OCI-LY1 (cell line): ENCODE results near the gene PAX5.

Experiments
- H2AFZ ChIP-seq: fragments of 200-600 bp; sonication (generic), shearing (Covaris generic); 2 replicates; pipeline ENCODE4 v1.6.0; 2014; ENCODE audit warnings: antibody characterized with exemption, mild to moderate bottlenecking, low read length
- H3F3A ChIP-seq: fragments of 200-600 bp; sonication (generic), shearing (Covaris generic); 2 replicates; pipeline ENCODE4 v1.6.0; 2014; ENCODE audit warnings: mild to moderate bottlenecking, antibody characterized with exemption, low read length, moderate library complexity; ENCODE audit not compliant: insufficient read depth
- H3K27ac ChIP-seq: fragments of 200-600 bp; sonication (generic); 2 replicates; pipeline ENCODE4 v1.5.1; 2014; ENCODE audit warnings: low read length, mixed run types, mild to moderate bottlenecking, low read depth; ENCODE audit not compliant: poor library complexity, severe bottlenecking
- H3K27me3 ChIP-seq: fragments of 200-600 bp; sonication (generic); 2 replicates; pipeline ENCODE4 v1.6.0; 2014; ENCODE audit warnings: antibody characterized with exemption, mild to moderate bottlenecking, low read length, moderate library complexity; ENCODE audit not compliant: insufficient read depth
- H3K36me3 ChIP-seq: fragments of 200-600 bp; sonication (generic); 2 replicates; pipeline ENCODE4 v1.6.1; 2014; ENCODE audit warnings: mild to moderate bottlenecking, antibody characterized with exemption, low read length, moderate library complexity, mixed read lengths; ENCODE audit not compliant: insufficient read depth
- H3K4me1 ChIP-seq: fragments of 200-600 bp; sonication (generic); 2 replicates; pipeline ENCODE4 v1.5.1; 2014; ENCODE audit warnings: mild to moderate bottlenecking, low read length, moderate library complexity; ENCODE audit not compliant: insufficient read depth, severe bottlenecking
- H3K4me2 ChIP-seq: fragments of 200-600 bp; sonication (generic), shearing (Covaris generic); 2 replicates; pipeline ENCODE4 v1.6.1; 2014; ENCODE audit warnings: low read length
- H3K4me3 ChIP-seq: fragments of 200-600 bp; sonication (generic); 2 replicates; pipeline ENCODE4 v1.5.1; 2014; ENCODE audit warnings: low read length, low read depth, mild to moderate bottlenecking, mixed read lengths; ENCODE audit not compliant: poor library complexity, severe bottlenecking
- H3K79me2 ChIP-seq: fragments of 200-600 bp; shearing (Covaris generic); 2 replicates; pipeline ENCODE4 v1.6.1; 2016; ENCODE audit warnings: mixed run types, low read length, mixed read lengths; ENCODE audit not compliant: insufficient read depth
- H3K9ac ChIP-seq: fragments of 200-600 bp; sonication (generic), shearing (Covaris generic); 2 replicates; pipeline ENCODE4 v1.6.1; 2014; ENCODE audit warnings: mild to moderate bottlenecking, low read length, mixed read lengths
- H3K9me2 ChIP-seq: fragments of 200-600 bp; sonication (generic), shearing (Covaris generic); 2 replicates; pipeline ENCODE4 v1.6.1; 2014; ENCODE audit warnings: low read depth, mild to moderate bottlenecking, low read length, mixed read lengths
- H3K9me3 ChIP-seq: fragments of 200-600 bp; shearing (Covaris generic); 2 replicates; pipeline ENCODE4 v1.6.1; 2014; ENCODE audit warnings: low read length, mixed read lengths
- H4K20me1 ChIP-seq: fragments of 200-600 bp; sonication (generic), shearing (Covaris generic); 2 replicates; pipeline ENCODE4 v1.6.0; 2016; ENCODE audit warnings: mild to moderate bottlenecking, low read length; ENCODE audit not compliant: insufficient read depth
- CTCF ChIP-seq: fragments of 200-600 bp; sonication (generic), shearing (Covaris generic); IDR thresholded peaks from 2 replicates; pipeline ENCODE4 v1.5.1; 2017; ENCODE audit warnings: mild to moderate bottlenecking, antibody characterized with exemption, low read length, moderate library complexity, mixed read lengths
- EZH2 ChIP-seq: fragments of 200-600 bp; sonication (generic), shearing (Covaris generic); IDR thresholded peaks from 2 replicates; pipeline ENCODE4 v1.8.0; 2017; ENCODE audit warnings: borderline replicate concordance, mixed run types, mild to moderate bottlenecking, antibody characterized with exemption, low read length, moderate library complexity, mixed read lengths

The PAX5 gene

GRCh38 chr9:36976371-36977030 lies 57.6 kb downstream of the PAX5 start:
- Histone ChIP-seq H3K9me3 (no peaks in the 10 kb centered on the region), H2AFZ (no peak overlapping the region), H3K4me1 (peaks cover 5% of the 10 kb centered on the region), H3F3A (no peaks in the 10 kb centered on the region), H3K4me3 (no peak overlapping the region), H3K27ac (no peak overlapping the region), H3K4me2 (no peak overlapping the region), H3K27me3 (no peaks in the 10 kb centered on the region), H3K79me2 (peaks cover 23% of the 10 kb centered on the region), H3K9ac (no peak overlapping the region), H4K20me1 (no peaks in the 10 kb centered on the region), H3K36me3 (peaks cover 65% of the 10 kb centered on the region; the same call in 1 of the 2 replicates), H3K9me2 (no peaks in the 10 kb centered on the region)
- TF ChIP-seq CTCF = no peak
- TF ChIP-seq EZH2 = no peak

- Histone ChIP-seq H3K9me3 (no peaks in the 10 kb centered on the region), H3K9me2 (no peaks in the 10 kb centered on the region), H3K27me3 (no peaks in the 10 kb centered on the region), H3K4me3 (no peak overlapping the region), H3K4me2 (no peak overlapping the region), H3F3A (no peaks in the 10 kb centered on the region), H4K20me1 (no peaks in the 10 kb centered on the region), H3K27ac (no peak overlapping the region), H3K9ac (no peak overlapping the region), H3K79me2 (peaks cover 17% of the 10 kb centered on the region), H2AFZ (no peak overlapping the region), H3K4me1 (peaks cover 6% of the 10 kb centered on the region), H3K36me3 (peaks cover 67% of the 10 kb centered on the region; the same call in 1 of the 2 replicates)
- no peak for TF ChIP-seq CTCF
- TF ChIP-seq EZH2 = no peak
Observed at GRCh38 chr9:36974731-36975130, 59.3 kb downstream of the PAX5 start.

GRCh38 chr9:36971935-36972488 lies 62.1 kb downstream of the PAX5 start:
- Histone ChIP-seq H3K79me2 (no peaks in the 10 kb centered on the region), H3K9me3 (no peaks in the 10 kb centered on the region)

More at GRCh38 chr9:36971935-36972488, 62.1 kb downstream of the PAX5 start:
- Histone ChIP-seq H3K27me3 (no peaks in the 10 kb centered on the region), H3K9me2 (no peaks in the 10 kb centered on the region), H4K20me1 (no peaks in the 10 kb centered on the region), H3K9ac (no peak overlapping the region), H3K4me1 (peaks cover 32% of the 10 kb centered on the region), H2AFZ (no peak overlapping the region), H3K27ac (peak overlapping the region; percentile 25), H3F3A (no peaks in the 10 kb centered on the region), H3K4me2 (no peak overlapping the region), H3K4me3 (no peak overlapping the region), H3K36me3 (peaks cover 60% of the 10 kb centered on the region; the same call in 1 of the 2 replicates)
- TF ChIP-seq EZH2 (no peak), CTCF (no peak)
